ENCODE results near the gene HOXC9.

Gene HOXC9

GRCh38 chr12:54052438-54053002 is 52.6 kb downstream of the HOXC9 start:
- Histone ChIP-seq H3K27ac (replicated peaks) (no peak overlapping the region), H3K4me3 (replicated peaks; ENCODE audit: insufficient read depth, low read length) (no peak overlapping the region), H3K27me3 (ENCODE audit: insufficient read depth, poor library complexity, severe bottlenecking) (peaks cover 68% of the 10 kb centered on the region)
- no peak for DNase-seq (ENCODE audit: low read depth in 1 of 2, low spot score in 1 of 2)
- TF ChIP-seq REST (IDR thresholded peaks at IDR 0.05; ENCODE audit: insufficient replicate concordance, low read depth): no peak
- TF ChIP-seq GABPA (IDR thresholded peaks at IDR 0.05; ENCODE audit: low read depth): no peak
- TF ChIP-seq CTCF (IDR thresholded peaks at IDR 0.05; ENCODE audit: insufficient read depth, low read length): no peak
- no peak for TF ChIP-seq SPI1 (IDR thresholded peaks at IDR 0.05; ENCODE audit: borderline replicate concordance, low read depth)
- TF ChIP-seq POLR2AphosphoS5 (IDR thresholded peaks at IDR 0.05; ENCODE audit: low read depth): no peak

Small RNAs within 50 kb of the gene (microRNA-seq; reads per million reads assigned to microRNA genes)
- 115 reads per million, percentile 71 among the genes with 10 or more reads in this experiment for gene MIR196A2
- gene MIR615: 73.0 reads per million, percentile 66 among the genes with 10 or more reads in this experiment
